NOMO-1 (cell line): Measurements from ENCODE around the gene LRRC74A.

Experiments used
- DNase-seq, 2 experiments: peaks; one replicate each; lab custom pipeline; 2025; ENCODE audit not compliant: unreplicated experiment in 2 of 2; lab: John Stamatoyannopoulos, UW

LRRC74A gene

DNA sequence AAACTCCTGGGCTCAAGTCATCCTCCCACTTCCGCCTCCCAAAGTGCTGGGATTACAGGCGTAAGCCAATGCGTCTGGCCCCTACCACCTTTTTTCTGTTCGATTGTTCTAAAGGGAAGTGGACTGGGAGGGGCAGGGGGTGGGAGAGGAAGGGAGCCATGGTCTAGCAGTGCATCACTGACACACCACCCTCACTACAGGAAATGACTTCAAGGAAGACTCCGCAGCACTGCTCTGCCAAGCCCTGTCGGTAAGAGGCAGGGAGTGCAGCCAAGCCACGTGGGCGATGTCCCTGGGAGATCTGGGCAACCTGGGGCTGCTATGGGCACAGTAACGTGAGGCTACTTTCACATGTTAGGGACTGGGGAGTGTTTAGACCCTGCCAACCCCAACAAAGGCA, 18.0 kb downstream of the LRRC74A start:
- peak; percentile 21 to 43 for DNase-seq

DNA sequence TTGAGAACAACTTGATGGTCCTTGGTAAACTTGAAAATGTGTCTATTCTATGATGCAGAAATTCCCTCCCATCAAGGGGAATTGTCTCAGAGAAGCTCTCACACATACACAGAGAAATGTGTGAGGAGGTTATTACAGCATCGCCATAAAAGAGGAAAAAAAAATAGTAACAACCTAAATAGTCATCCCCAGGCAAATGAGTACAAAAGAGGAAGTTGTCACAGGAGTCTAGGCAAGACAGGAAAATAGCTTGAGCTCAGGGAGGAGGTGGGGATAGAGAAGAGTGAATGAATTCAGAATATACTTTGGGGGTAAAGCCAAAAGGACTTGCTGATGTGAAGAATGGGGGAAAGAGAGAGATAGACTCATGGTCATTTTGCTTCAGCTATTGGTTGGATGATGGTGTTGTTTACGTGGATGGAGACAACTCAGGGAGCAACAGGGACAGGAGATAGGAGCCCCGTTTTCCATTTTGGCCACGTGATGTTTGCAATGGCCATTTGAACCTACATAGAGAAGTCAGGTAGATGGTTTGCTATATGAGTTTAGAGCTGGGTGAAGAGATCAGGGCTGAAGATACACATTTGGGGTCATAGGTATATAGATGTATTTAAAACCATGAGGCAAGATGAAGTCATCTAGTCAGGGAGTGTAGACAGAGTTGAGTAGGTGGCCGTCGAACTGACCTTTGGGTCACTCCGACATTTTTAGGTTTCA, 20.3 kb downstream of the LRRC74A start:
- DNase-seq, result peak; percentile 70 to 87

DNA sequence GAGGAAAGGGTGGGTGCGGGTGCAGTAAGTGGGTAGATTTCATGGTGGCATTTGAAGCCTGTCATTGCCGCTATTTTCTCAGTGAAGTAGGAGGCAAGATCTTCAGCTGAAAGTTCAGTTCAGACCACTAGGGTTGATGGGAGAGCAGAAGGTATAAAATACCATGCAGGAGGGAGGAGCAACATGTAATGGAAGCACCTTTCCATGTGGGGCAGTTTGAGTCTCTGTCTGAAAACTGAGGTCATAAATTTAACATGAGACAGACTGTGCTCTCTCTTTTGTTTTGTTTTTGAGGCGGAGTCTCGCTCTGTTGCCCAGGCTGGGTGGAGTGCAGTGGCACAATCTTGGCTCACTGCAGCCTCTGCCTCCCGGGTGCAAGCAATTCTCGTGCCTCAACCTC, 22.7 kb downstream of the LRRC74A start:
- no peak for DNase-seq

GRCh38 chr14:76855066-76855465, 28.9 kb downstream of the LRRC74A start:
- DNase-seq, result no peak

DNA sequence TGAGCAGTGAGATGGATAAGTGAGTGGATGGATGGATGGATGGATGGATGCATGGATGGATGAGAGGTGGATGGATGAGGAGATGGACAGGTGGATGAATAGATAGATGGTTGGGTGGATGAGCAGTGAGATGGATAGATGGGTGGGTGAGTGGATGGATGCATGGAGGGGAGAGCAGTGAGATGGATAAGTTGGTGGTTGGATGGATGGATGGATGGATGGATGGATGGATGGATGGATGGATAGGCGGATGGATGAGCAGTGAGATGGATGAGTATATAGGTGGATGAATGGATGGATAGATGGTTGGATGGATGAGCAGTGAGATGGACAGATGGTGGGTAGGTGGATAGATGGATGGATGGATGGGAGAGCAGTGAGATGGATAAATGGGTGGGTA, 30.6 kb downstream of the LRRC74A start:
- no peak for DNase-seq

DNA sequence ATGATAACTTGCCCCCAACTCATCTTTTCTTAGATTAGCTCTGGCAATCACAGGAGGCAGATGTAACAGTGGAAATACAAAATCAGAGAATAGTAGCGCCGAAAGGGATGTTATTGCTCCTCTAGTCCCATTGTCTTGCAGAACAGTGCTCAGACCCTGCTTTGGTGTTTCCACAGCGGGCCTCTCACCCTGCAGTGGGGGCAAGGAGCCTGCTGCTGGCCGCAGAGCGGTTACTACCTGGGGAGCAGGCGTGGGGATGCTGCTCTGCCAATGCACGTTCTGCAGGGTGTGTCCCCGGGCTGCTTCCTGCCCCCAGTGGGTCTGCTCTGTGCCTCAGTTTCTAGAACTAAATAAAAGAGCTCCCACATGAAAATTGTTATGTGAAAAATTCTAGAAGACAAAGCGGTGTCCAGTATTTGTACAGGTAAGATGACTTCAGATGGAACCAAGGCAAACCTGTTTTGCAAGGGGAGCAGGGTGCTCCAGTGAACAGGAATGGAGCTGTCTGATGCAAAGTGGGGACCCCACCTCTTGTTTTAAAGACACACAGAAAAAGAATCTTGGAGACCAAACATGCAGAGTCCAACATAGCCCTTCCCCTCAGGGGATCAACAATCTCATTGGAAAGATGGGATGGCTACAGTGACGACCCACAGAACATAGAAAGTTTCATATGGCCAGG, 35.5 kb downstream of the LRRC74A start:
- no peak for DNase-seq

GRCh38 chr14:76862546-76863282, 36.5 kb downstream of the LRRC74A start:
- DNase-seq, result no peak

DNA sequence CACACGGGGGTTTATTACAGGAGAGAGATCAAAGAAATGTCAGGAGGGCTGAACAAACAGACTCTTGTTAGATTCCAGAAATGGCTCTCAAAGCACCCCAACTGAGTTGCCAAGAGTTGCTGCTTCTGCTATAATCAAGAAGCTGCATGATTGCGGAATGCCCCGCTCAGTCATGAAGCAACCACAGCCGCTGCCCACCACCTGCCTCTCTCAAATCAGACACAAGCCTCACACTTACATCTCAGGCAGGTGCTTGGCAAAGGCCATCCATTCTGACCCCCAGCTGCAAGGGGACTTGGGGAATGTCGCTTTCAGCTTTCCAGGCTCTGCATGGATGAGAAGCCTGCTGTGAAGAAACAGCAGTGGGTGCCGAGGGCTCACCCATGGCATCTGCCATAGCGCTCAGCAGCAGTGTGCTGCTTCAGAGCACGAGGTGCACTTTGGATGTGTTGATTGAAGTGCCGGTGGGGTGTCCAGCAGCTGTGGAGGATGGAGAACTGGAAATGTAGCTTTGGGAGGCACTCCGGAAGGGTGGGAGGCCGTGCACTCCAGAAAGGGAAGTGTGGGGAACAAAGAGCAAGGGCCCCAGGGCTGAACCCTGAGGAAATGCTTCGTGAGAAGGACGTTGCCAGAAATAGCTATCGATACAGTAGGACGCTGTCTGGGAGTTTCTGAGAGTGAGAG, 37.7 kb downstream of the LRRC74A start:
- DNase-seq, result peak; percentile 71 to 83

GRCh38 chr14:76866456-76866855, 40.2 kb downstream of the LRRC74A start:
- no peak for DNase-seq

- peak; percentile 78 to 94 for DNase-seq
Measured at GRCh38 chr14:76867516-76868453, 41.6 kb downstream of the LRRC74A start.

DNA sequence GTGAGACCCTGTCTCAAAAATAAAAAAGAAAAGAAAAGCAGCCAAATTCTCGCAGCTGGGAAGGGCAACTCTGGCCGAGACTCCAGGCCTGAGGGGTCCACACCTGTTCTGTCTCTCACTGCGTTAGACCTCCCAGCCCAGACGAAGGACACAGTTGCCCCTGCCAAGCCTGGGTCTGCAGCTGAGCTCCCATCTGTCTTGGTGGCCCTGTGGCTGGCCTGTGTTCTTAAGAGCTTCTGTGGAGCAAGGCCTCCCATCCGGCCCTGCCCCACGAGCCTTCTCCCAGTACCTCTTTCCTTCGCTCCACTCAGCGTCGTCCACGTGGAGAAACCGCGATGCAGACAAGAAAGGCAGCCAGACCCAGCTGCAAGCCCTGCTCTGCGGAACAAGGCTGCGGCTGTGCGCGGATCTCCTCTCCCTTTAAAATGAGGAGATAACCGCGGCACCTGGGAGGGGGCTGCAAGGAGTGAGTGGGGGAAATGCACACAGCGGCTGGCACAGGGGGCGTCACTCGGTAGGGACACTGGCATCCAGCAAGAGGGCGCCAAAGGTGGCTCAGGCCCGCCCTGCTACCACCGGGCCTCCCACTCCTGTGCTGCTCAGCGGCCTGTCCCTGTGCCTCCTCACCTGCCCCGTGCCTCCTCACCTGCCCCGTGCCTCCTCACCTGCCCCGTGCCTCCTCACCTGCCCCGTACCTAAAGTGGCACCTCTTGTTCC, 42.4 kb downstream of the LRRC74A start:
- DNase-seq, result no peak

- DNase-seq, result no peak
Measured at GRCh38 chr14:76870166-76870565, 44.0 kb downstream of the LRRC74A start.

GRCh38 chr14:76872796-76873432, 46.7 kb downstream of the LRRC74A start:
- DNase-seq, result peak; percentile 29 to 32

GRCh38 chr14:76874734-76875133, 48.5 kb downstream of the LRRC74A start:
- DNase-seq, result no peak

DNA sequence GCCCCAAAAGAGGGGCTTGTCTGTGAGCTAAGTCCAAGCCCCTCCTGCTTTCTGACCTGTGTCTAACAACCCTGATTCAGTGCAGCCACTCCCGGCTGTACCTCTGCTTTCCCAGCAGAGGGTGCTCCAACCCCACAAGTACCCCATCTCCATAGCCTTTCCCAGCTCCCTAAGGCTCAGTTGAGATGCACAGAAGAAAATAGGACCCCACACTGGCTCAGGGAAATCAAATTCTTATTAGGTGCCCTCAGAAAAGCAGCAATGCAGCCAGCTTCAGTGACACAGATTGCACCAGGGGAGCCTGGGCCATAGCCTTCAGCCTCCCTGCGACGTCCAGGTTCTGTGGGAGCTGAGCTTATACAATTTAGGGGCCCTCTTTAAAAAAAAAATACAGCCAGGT, 49.9 kb downstream of the LRRC74A start:
- peak; percentile 2 to 45 for DNase-seq

- no peak for DNase-seq
Measured at GRCh38 chr14:76877871-76878270, 51.7 kb downstream of the LRRC74A start.

DNA sequence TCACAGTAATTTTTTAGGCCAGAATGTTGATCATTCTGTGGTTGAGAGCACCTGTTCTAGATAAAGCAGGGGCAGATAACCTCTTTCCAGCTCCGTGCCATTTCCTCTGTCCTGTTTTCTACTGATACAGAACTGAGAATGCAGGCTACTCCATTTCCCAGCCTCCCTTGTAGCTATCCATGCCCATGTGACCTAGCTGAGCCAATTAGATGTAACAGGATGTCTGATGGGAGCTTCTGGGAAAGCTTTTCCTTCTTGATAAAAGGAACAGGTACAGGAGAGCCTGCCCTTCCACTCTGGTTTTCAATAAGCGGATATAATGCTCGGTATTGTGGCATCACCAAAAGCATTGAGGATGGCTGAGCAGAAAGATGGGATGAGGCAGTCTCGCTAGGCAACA, 54.2 kb downstream of the LRRC74A start:
- no peak for DNase-seq

GRCh38 chr14:76881348-76881747, 55.1 kb downstream of the LRRC74A start:
- DNase-seq, result no peak

- no peak for DNase-seq
Measured at GRCh38 chr14:76882651-76883050, 56.4 kb downstream of the LRRC74A start.
